Vagina (tissue), 2 donors: Measurements from ENCODE around the gene ESRRG. TPM values are rescaled to one million over a fixed set of nuclear protein-coding genes. Genes with fewer than 3 reads are reported as not detected.

ENCODE experiments used
- DNase-seq, 2 donors: peaks; one replicate each; pipeline ENCODE4 v3.0.0-alpha.2; 2017; ENCODE audit errors: extremely low spot score in 2 of 2
- H3K27ac ChIP-seq: fragments of 200-600 bp; sonication (generic); one replicate; pipeline ENCODE4 v1.5.1; 2019
- H3K27me3 ChIP-seq: fragments of 200-600 bp; sonication (generic); one replicate; pipeline ENCODE4 v1.5.1; 2019
- H3K36me3 ChIP-seq, 2 donors: fragments of 200-600 bp; sonication (generic); one replicate each; pipeline ENCODE4 v1.5.1; 2017 to 2019
- H3K4me1 ChIP-seq: fragments of 200-600 bp; sonication (generic); one replicate; pipeline ENCODE4 v1.5.1; 2019
- H3K4me3 ChIP-seq, 2 donors: fragments of 200-600 bp; sonication (generic); 1 replicate in 1 of 2; 2 replicates in 1 of 2; pipeline ENCODE4 v1.5.1; 2016 to 2019
- H3K9me3 ChIP-seq: fragments of 200-600 bp; sonication (generic); one replicate; pipeline ENCODE4 v1.5.1; 2019
- CTCF ChIP-seq, 3 experiments: fragments of 450-650 bp in 2 of 3; fragments of 200-600 bp in 1 of 3; sonication (generic) in 1 of 3; IDR thresholded peaks; one replicate each; pipeline ENCODE4 v1.5.1; 2017 to 2019; ENCODE audit warnings: antibody characterized with exemption in 3 of 3, mild to moderate bottlenecking in 2 of 3, moderate library complexity in 2 of 3
- POLR2A ChIP-seq, 2 donors: fragments of 450-650 bp; IDR thresholded peaks; one replicate each; pipeline ENCODE4 v1.6.1; 2017; ENCODE audit warnings: antibody characterized with exemption in 2 of 2, mild to moderate bottlenecking in 2 of 2, moderate library complexity in 2 of 2
- POLR2AphosphoS5 ChIP-seq, 2 donors: sonication (generic); formaldehyde crosslinking; IDR thresholded peaks; one replicate each; pipeline ENCODE4 v1.9.0; 2017; ENCODE audit warnings: antibody characterized with exemption in 2 of 2, mild to moderate bottlenecking in 2 of 2, low read depth in 1 of 2; ENCODE audit not compliant: insufficient read depth in 1 of 2
- intact Hi-C: fragments of 100-400 bp; cut with DNase I; formaldehyde crosslinking; loops from one replicate; pipeline ENCODE4 v1.15.1; 2023
- total RNA-seq: library from RNA; depleted of rRNA; stranded (reverse); fragments of >200 nt; gene quantifications from one replicate; pipeline ENCODE4 v1.2.3, GENCODE V29; 2016

ESRRG gene
- total RNA-seq, 1 donor from 2014 or later = 0.98 TPM

GRCh38 chr1:216563087-216563486, 160.1 kb downstream of the ESRRG start:
- intact Hi-C loops = no loop called here
- Histone ChIP-seq H3K4me3 (no peak overlapping the region), H3K36me3 (no peaks in the 10 kb centered on the region), H3K4me1 (no peaks in the 10 kb centered on the region), H3K27me3 (no peaks in the 10 kb centered on the region), H3K9me3 (no peaks in the 10 kb centered on the region), H3K27ac (no peak overlapping the region)
- DNase-seq = no peak
- TF ChIP-seq POLR2A (IDR thresholded peaks at IDR 0.05) = no peak
- TF ChIP-seq CTCF (IDR thresholded peaks at IDR 0.05) = no peak
- no peak for TF ChIP-seq POLR2AphosphoS5 (IDR thresholded peaks at IDR 0.05; ENCODE audit: insufficient read depth in 1 of 2, low read depth in 1 of 2)

- intact Hi-C loops = no loop called here
- H3K27me3 ChIP-seq = no peaks in the 10 kb centered on the region
- H3K36me3 ChIP-seq = no peaks in the 10 kb centered on the region
- H3K4me1 ChIP-seq = no peaks in the 10 kb centered on the region
- no peaks in the 10 kb centered on the region for H3K9me3 ChIP-seq
- no peak overlapping the region for H3K27ac ChIP-seq
- TF ChIP-seq POLR2AphosphoS5 (IDR thresholded peaks at IDR 0.05; ENCODE audit: insufficient read depth in 1 of 2, low read depth in 1 of 2) = no peak
- TF ChIP-seq POLR2A (IDR thresholded peaks at IDR 0.05) = no peak
- TF ChIP-seq CTCF (IDR thresholded peaks at IDR 0.05) = no peak
- DNase-seq = no peak
- no peak overlapping the region for H3K4me3 ChIP-seq
Observed at GRCh38 chr1:216562383-216562782, 160.8 kb downstream of the ESRRG start.

- Histone ChIP-seq H3K9me3 (no peaks in the 10 kb centered on the region), H3K27ac (no peak overlapping the region), H3K27me3 (no peaks in the 10 kb centered on the region), H3K4me3 (no peak overlapping the region), H3K4me1 (no peaks in the 10 kb centered on the region), H3K36me3 (no peaks in the 10 kb centered on the region)
- TF ChIP-seq CTCF (IDR thresholded peaks at IDR 0.05) = no peak
- TF ChIP-seq POLR2A (IDR thresholded peaks at IDR 0.05) = no peak
- TF ChIP-seq POLR2AphosphoS5 (IDR thresholded peaks at IDR 0.05; ENCODE audit: insufficient read depth in 1 of 2, low read depth in 1 of 2) = no peak
- intact Hi-C loops = no loop called here
- no peak for DNase-seq
Observed at GRCh38 chr1:216560527-216560926, 162.7 kb downstream of the ESRRG start.

- Histone ChIP-seq H3K9me3 (no peaks in the 10 kb centered on the region), H3K4me3 (no peak overlapping the region), H3K4me1 (no peaks in the 10 kb centered on the region), H3K36me3 (no peaks in the 10 kb centered on the region), H3K27me3 (no peaks in the 10 kb centered on the region), H3K27ac (no peak overlapping the region)
- TF ChIP-seq POLR2AphosphoS5 (IDR thresholded peaks at IDR 0.05; ENCODE audit: insufficient read depth in 1 of 2, low read depth in 1 of 2) (no peak), POLR2A (IDR thresholded peaks at IDR 0.05) (no peak), CTCF (IDR thresholded peaks at IDR 0.05) (no peak)
- intact Hi-C loops = no loop called here
- DNase-seq = no peak
Observed at GRCh38 chr1:216559359-216559758, 163.9 kb downstream of the ESRRG start.

GRCh38 chr1:216555653-216556052, 167.6 kb downstream of the ESRRG start:
- Histone ChIP-seq H3K4me1 (no peaks in the 10 kb centered on the region), H3K27ac (no peak overlapping the region), H3K36me3 (no peaks in the 10 kb centered on the region), H3K9me3 (no peaks in the 10 kb centered on the region), H3K27me3 (no peaks in the 10 kb centered on the region), H3K4me3 (no peak overlapping the region)
- TF ChIP-seq POLR2AphosphoS5 (IDR thresholded peaks at IDR 0.05; ENCODE audit: insufficient read depth in 1 of 2, low read depth in 1 of 2) (no peak), CTCF (IDR thresholded peaks at IDR 0.05) (no peak), POLR2A (IDR thresholded peaks at IDR 0.05) (no peak)
- intact Hi-C loops = no loop called here
- DNase-seq = no peak
